ENCODE data around the gene TRAK2. TPM values are rescaled to one million over a fixed set of nuclear protein-coding genes. Genes with fewer than 3 reads are reported as not detected.

TRAK2 gene
- total and polyA plus RNA-seq, 9 of the 15 experiments (the other 6 are each of a cell fraction or from before 2014, with no cell fraction given): 3.4 to 10.4 (median 7.3) TPM

GRCh38 chr2:201440182-201440581 lies 11.1 kb downstream of the TRAK2 start (continued):
- TF ChIP-seq ZBTB40 (IDR thresholded peaks at IDR 0.05) (no peak), ZBTB40 (CRISPR knock-in tag; IDR thresholded peaks at IDR 0.05) (no peak), KDM5B (IDR thresholded peaks at IDR 0.05; ENCODE audit: insufficient replicate concordance, low read depth, low read length) (no peak), TBP (optimal IDR thresholded peaks at IDR 0.05; ENCODE audit: low read depth, low read length) (no peak), PREB (CRISPR knock-in tag; IDR thresholded peaks at IDR 0.05) (no peak), CREM (IDR thresholded peaks at IDR 0.05; ENCODE audit: low read depth) (0 out of 2 replicates have a peak, but pooled peaks have one; percentile 33), CHD2 (IDR thresholded peaks at IDR 0.05; ENCODE audit: low read depth, low read length) (no peak), PPARD (CRISPR knock-in tag; IDR thresholded peaks at IDR 0.05) (no peak), NR3C1 (CRISPR knock-in tag; IDR thresholded peaks at IDR 0.05) (no peak), RBM15 (IDR thresholded peaks at IDR 0.05; ENCODE audit: insufficient read depth, low read length) (no peak), FUS (optimal IDR thresholded peaks at IDR 0.05; ENCODE audit: low read depth, low read length) (no peak), CHAMP1 (IDR thresholded peaks at IDR 0.05) (peak; percentile 72; the same call in 1 of the 2 replicates), SOX6 (IDR thresholded peaks at IDR 0.05) (peak; percentile 86), MTA3 (IDR thresholded peaks at IDR 0.05; ENCODE audit: borderline replicate concordance) (no peak), ZNF184 (CRISPR knock-in tag; IDR thresholded peaks at IDR 0.05) (no peak), ZC3H11A (IDR thresholded peaks at IDR 0.05; ENCODE audit: low read depth, low read length) (no peak), ZSCAN29 (IDR thresholded peaks at IDR 0.05) (no peak), TAF15 (IDR thresholded peaks at IDR 0.05; ENCODE audit: low read depth, low read length) (no peak), ZNF274 (IDR thresholded peaks at IDR 0.05; ENCODE audit: borderline replicate concordance, low read depth, low read length) (no peak)

All from K562 (cell line).